GM19468 (cell line): ENCODE data around the gene RPS24.

Experiments
- ATAC-seq: cut with Tn5 transposase; IDR thresholded peaks from one replicate; pipeline ENCODE4 v1.9.1; 2021; ENCODE audit warnings: mild to moderate bottlenecking, moderate library complexity, moderate number of reproducible peaks; ENCODE audit not compliant: unreplicated experiment; ENCODE audit errors: extremely low read depth

RPS24 gene

DNA sequence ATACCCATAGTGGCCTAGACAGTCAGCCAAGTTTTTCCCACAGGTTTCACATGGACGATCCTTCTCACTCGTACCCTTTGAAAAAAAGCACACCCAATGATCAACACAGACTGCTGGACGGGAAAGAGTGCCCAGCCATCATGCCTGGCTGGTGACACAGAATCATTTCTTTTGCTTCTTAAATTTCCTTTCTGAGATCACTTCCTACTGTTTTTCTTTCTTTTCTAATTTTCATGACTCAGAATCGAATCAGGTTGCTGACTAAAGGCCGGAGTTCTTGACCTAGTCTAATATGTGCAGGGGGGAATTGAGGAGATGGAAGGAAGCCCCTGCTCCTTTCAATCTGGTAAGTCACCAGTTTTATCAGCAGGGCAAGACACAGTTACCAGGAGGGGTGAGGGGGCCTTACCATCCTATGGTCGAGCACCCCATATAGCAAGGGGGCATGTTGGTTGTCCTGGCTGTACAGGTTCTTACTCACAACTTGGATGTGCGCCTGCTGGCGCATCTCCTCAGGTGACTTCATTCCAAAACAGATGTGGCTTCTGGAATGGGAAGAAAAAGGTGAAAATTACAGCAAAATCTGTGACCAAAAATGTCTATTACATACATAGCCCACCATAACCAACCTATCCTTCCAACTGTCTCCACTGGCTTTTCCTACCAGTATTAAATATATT, 7.8 kb upstream of the RPS24 start:
- no peak for ATAC-seq

DNA sequence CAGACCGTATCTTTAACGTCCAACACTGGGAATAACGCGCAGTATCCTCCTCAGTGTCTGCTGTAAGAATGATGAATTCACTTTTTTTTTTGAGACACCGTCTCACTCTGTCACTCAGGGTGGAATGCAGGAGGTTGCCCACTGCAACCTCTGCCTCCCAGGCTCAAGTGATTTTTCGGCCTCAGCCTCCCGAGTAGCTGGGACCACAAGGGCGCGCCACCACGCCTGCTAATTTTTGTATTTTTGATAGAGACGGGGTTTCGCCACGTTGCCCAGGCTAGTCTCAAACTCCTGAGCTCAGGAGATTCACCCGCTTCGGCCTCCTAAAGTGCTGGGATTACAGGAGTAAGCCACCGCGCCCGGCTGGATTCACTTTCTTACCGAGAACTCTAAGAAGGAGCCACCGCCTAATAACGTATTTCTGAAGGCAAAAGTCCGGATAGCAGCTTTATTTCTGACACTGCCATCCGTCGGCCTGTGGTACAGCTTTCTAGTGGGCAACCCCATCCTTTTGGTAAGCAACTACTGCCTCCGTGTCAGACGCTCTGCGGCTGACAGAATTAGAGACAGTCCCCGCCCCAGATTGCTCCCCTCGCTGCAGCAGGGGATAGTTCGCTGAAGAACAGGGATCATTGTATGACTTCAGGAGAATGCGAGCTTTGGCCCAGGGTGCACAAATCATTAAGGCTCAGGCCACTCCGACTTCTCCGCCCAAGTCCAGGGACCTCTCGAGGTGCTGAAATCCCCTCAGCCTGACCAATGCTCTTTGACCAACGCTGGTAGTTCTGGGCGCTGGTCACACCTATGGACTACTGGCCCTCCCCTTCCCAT, 5.0 kb upstream of the RPS24 start:
- ATAC-seq: no peak

DNA sequence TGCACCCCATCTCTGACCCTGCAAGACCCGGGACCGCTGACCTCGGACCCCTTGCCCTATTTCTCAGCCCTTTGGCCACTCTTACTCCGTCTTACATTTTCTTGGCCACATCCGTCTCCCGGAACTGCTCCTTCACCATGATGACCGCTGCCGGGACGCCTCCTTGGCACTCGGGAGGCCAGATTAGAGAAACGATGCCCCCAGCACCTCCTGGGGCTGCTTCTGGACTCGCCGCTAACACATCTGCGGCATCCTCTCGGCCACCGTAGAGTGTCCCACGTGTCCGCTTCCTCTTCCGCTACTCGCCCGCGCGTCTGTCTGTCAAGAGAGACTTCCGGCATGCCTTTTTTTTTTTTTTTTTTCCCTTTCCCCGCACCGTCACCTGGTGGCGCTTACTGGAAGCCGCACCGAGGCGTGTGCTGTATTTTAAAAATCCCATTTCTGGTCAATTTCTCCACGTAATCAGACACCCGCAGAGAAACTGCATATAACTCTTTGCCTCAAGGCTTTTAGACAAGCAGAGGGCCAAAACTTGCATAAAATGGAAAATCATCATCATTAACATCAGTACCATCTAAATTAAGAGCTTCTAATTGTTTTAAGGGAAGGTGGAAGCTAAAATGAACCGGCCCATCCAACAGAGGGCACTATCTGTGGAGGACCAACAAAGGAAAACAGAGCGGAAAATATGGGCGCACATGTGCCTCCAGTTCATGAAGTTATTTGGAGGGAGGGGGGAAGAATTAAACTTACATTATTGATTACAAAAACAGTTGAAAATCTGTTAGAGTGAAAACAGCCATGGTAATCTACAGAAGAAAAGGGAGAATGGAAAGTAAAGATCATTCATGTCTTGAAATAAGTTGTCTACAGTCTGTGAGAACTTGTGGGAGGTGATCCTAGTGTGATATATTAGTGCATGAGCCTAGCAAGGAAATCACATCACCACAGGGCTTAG, 4.1 kb upstream of the RPS24 start, which contains the start of gene POLR3A:
Gene POLR3A (minus strand): TSS at position 247 of the 958 bp plus-strand sequence. CDS start 108 bp downstream, at position 139.
- ATAC-seq: peak; percentile 51

DNA sequence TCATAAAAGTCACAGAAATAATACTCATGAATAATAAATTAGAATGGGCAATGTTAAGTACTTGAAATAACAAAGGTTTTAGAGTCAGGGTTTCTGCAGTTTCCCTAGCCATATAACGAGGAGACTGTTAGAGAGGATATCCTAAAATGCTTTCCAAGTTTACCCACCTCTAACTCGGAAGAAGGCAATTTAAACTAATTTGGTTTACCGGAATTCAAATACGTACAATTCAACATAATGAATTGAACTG, 351 bp upstream of the RPS24 start:
- no peak for ATAC-seq

DNA sequence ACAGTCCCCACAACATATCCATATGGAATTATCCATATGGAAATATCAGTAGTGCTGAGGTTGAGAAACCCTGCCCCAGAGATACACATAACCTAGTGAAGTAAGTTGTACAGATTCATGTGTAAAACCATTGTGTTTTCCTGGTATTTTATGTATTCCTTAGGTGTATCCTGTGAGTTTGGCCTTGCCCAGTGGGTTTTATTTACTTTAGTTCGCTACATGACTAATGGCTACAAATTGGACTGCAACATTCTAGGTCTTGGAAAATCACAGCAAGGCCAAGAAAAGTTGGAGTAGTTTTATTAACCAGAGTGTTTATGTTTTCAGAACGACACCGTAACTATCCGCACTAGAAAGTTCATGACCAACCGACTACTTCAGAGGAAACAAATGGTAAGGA, 1.4 kb downstream of the RPS24 start:
- no peak for ATAC-seq

DNA sequence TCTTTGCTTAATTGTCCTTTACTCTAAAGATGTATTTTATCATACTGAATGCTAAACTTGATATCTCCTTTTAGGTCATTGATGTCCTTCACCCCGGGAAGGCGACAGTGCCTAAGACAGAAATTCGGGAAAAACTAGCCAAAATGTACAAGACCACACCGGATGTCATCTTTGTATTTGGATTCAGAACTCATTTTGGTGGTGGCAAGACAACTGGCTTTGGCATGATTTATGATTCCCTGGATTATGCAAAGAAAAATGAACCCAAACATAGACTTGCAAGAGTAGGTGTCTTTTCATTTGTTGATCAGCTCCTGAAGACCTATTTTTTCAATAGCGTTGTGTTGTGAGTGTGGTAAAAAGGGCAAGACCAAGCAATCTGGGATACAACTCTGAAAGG, 1.8 kb downstream of the RPS24 start:
- ATAC-seq: no peak

DNA sequence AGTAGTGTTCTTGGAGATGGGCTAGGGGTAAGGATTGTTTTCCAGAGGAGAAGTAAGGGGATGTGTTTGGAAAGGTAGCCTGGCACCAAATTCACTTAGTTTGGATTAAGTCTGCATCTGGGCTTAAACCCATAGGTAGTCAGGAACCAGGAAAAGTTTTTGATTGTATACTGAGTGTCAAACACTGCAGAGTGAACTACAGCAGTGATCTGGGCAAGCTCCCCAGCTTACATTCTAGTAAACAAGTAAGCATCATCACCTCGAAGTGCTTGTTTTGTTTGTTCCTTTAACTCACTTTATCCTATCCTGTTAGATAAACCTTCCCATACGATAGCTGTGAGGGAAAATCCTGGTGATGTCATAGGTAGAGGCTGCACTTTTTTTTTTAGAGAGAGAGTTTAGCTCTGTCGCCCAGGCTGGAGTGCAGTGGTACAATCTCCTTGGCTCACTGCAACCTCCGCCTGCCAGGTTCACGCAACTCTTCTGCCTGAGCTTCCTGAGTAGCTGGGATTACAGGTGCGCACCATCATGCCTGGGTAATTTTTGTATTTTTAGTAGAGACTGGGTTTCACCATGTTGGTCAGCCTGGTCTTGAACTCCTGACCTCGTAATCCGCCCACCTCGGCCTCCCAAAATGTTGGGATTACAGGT, 2.4 kb downstream of the RPS24 start:
- ATAC-seq: no peak

DNA sequence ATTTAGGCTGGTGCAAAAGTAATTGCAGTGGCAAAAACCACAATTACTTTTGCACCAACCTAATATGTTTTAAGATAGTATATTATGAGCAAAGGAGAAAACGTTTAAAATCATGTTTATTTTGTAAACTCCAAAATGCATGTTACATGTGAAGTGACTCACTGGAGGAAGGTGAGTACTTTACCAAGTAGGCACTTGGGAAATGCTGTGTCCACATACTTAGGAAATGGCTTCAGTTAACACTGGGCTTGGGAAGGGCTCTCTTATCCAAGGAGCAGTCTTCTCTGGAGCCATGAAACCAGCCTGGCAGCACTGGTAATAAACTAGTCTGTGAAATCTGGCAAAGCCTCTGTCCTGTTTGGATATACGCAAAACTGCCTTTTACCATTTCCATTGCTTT, 4.4 kb downstream of the RPS24 start:
- ATAC-seq: no peak

DNA sequence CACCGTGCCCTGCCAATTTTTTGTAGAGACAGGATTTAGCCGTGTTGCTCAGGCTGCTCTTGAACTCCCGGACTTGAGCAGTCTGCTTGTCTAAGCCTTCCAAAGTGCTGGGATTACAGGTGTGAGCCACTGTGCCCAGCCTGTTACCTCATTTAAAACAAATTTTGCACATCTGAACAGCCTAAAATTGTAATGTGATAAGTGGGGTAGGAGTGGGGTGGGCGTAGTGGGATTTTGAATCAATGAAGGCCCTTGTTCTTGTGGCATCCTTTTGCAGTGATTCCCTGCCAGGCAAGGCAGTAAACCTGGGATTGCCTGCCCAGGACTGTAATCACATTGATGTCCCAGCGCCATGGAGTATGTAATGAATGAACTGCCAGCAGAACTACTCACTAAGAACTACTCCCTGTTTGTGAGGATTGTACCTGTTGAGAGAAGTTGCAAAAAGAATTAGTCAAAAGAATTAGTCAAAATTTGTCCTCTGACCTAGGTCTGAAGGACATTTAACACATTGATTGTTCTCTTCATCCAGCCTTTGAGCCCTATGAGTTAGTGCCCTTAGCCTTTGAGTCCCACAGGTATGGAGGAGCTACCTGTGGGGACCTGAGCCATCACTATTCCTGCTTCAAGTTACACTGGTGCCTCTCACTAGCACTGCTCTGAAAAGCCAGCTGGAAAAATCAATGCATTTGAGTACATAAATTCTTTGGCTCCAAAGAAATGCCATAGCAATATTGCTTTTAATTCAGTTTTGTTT, 5.3 kb downstream of the RPS24 start:
- ATAC-seq: no peak

DNA sequence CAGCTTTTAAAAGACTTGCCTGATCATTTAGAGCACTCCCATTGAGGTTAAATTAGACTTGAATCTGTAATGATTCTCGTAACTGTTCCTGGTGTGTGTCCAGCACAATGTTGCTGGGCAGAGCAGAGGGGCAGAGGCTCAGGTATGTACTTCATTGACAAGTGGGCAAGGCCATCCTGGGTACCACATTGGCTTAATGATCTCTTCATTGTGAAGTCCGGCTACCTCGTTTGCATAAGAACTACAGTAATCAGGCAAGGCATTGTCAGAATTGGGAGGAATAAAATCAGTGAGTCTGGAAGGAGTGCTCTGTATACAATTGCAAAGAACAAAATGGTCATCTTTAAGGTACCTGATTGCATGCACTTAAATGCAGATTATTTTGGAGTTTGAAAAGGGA, 6.1 kb downstream of the RPS24 start:
- ATAC-seq: no peak

DNA sequence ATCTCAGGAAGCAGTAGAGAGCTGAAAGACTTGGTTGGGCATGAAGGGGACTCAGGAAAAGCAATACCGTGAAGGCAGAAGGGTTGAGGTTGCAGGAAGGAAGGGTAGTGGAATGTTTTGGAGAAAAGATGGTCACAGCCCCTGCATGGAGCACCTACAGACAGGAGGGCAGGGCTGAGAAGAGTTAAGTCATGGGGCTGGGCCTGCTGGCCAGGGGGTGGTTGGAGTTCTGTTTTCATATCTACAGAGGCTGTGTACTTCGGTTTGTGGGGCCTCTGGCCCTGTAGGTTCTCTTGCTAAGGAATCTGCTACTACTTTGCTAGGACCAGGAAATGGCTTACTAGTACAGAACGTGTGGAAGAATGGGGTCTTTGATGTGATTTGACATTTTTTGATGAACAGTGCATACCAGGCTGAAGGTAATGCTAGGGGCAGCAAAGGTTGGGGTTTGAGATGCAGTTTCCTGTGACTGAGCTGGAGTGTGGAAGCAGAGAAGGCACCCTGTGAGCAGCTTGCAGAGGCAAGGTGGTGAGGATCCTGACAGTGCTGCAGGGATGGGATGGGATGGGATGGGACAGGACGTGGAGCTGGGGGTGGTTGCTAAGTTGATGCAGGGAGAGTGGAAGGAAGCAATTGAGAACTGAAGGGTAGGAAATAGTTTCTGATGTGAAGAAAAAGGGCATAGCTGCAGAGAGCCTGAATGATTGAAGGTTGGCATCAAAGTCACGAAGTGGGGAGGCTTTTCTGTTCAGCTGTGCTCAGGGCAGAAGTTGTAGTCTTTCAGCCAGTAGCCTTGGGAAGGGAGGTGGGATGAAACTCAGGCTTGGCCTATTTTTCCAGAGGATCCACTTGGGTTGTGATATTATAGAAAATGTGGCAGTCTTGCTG, 7.8 kb downstream of the RPS24 start:
- no peak for ATAC-seq

DNA sequence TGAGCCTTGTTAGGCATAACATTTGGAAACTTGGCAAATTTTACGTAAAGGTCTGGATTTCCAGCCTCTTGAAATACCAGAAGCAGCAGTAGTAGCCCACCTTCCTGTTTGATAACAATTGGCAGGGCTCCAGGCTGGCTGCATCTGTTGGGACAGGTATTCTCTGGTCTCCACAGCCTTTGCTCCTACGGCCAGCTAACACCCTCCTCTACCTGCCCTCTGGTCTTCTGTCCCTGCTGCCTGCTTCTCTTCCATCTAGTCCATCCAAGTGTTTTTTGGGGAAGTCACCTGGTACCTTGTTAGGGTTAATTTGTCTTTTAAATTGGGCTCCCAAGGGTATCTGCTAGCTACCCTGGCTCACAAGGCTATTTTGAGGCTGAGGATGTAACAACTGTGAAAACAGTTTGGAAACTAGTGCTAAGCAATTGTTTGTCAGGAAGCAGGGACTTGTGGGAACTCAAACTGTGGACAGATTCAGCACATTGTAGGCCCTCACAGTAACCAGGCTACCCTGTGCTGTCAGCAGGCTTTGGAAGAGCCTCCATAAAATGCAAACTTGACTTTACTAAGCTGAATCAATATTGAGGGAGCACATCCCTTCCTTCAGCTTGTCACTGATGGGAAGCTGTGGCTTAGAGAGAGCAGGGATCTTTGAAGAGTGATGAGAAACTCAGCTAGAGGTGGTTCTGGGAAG, 8.5 kb downstream of the RPS24 start:
- no peak for ATAC-seq

DNA sequence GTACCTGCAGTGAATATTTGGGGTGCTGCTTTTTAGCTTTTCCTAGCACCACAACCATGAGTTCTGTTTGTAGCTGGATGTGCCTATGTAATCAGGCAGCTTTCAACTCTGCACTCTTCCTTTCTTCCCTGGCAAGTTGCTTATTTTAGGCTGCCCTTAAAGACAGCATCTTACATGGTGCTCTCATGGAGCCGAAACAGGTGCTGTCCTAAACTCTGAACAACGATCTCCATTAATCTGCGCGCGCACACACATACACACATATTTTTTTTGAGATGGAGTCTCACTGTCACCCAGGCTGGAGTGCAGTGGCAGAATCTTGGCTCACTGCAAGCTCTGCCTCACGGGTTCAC, 9.1 kb downstream of the RPS24 start:
- no peak for ATAC-seq

DNA sequence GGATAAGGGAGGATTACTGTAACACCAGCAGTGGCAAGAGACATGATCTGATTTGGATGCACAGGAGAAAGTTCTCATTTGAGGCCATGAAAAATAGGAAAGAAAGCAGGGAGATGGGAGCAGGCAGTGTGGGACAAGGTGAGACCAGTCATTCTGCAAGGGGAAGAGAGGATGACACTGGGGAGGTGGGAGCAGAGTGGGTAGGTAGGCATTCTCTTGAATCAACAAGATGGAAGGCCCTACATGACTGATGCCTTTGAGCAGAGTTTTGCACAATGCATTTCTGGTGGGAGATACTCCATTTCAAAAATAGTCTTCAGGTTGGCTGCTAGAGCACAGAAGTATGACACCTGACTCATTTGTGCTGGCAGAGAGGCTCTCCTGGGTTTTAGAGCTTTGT, 10.5 kb downstream of the RPS24 start:
- ATAC-seq: no peak

DNA sequence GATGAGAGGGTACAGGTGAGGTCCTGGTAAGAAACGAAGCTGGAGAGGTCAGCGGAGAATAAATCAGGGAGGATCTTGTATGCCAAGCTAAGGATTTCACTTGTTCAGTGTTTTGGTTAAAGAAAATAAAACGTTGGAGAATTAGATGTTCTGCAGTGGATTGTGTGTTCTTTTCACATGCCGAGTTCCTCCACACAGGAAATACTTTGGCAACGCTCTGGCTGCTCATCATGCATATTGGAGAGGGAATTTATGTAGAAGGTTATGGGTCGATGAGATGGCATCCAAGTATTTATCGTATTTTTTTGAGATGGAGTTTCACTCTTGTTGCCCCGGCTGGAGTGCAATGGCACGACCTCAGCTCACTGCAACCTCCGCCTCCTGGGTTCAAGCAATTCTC, 11.0 kb downstream of the RPS24 start:
- no peak for ATAC-seq

DNA sequence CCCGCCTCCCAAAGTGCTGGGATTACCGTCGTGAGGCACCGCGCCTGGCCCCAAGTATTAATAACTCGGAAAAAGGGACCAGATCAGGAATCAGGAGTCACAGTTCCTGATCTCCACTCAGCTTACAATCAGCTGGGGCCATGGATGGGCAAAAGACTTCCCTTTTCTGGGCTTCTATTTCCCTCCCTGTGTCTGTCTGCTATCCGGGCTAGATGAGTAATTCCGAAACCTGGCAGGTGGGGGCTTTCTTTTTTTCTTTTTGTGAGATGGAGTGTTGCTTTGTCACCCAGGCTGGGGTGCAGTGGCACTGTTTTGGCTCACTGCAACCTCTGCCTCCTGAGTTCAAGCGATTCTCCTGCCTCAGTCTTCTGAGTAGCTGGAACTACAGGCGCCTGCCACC, 11.6 kb downstream of the RPS24 start:
- no peak for ATAC-seq

DNA sequence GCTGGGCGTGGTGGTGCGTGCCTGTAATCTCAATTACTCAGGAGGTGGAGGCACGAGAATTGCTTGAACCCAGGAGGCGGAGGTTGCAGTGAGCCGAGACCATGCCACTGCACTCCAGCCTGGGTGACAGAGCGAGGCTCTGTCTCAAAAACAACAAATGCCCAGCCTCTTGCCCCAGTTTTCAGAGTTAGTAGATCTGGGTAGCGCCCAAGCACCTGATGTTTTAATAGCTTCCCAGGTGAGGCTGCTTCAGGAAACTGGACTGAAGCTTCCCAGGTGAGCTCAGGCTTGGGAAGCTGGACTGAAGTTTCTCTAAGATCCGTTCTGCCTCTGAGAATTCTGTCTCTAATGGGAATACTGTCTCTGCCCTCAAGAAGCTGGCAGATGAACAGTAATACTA, 12.2 kb downstream of the RPS24 start:
- ATAC-seq: no peak

DNA sequence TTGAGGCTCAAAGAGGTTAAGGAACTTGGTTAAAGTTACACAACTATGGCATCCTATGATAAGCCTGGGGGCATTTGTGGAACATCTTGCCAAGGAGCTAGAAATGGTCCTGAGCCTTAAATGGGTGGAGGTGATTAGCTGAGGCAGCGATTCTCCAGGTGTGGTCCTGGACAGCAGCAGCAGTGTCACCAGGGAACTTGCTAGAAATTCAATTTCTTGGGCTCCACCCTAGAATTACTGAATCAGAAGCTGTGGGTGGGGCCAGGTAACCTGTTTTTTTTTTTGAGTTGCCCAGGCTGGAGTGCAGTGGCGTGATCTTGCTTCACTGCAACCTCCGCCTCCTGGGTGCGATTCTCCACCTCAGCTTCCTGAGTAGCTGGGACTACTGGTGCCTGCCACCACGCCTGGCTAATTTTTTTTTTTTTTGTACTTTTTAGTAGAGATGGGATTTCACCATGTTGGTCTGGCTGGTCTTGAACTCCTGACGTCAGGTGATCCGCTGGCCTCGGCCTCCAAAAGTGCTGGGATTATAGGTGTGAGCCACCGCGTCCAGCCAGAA, 13.1 kb downstream of the RPS24 start:
- ATAC-seq: no peak
